ENCODE results near the gene PPID.
A peak's percentile ranks its signal among the peaks of the same experiment; 100 is the strongest.
"Not testable (repeated sequence)": the region's sequence is repeated elsewhere in the genome, so short reads cannot be mapped to it uniquely, and the experiment has no call there.

Gene PPID

GRCh38 chr4:158729716-158730559, 6.7 kb upstream of the PPID start:
- DNase-seq = peak; percentile 73

- no peak for DNase-seq
Measured at GRCh38 chr4:158728236-158728635, 5.0 kb upstream of the PPID start.

DNA sequence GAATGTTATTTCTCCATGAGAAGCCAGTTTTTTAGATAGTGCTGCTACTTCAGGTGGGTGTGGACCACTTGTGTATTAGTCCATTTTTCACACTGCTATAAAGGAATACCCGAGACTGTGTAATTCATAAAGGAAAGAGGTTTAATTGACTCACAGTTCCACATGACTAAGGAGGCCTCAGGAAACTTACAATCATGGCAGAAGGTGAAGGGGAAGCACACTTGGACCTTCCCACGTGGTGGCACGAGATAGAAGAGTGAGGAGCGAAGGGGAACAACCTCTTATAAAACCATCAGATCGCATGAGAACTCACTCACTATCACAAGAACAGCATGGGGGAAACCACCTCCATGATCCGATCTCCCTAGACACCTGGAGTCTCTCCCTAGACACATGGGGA, 3.4 kb upstream of the PPID start:
- DNase-seq = no peak

DNA sequence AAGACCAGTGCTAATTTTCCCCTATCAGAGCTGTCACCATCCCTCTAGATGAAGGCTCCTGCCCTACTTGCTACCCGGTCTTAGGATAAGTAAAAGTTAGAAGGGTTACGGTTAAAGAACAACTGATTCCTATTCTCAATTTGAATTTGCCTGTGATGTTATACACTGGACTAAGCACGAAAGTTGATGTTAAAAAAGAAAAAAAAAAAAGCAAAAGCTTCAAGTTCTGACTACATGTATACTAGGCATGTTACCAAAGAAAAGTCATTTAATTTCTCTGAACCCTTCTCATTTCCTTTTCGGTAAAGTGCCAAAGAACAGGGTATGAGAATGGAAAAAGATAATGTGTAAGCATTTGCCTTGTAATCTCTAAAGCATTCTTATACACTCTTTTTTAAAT, 1.4 kb upstream of the PPID start:
- no peak for DNase-seq

GRCh38 chr4:158722291-158722916, 792 bp downstream of the PPID start:
- DNase-seq = peak; percentile 28

- DNase-seq = no peak
Measured at GRCh38 chr4:158721680-158722079, 1.5 kb downstream of the PPID start.

- peak; percentile 22 for DNase-seq
Measured at GRCh38 chr4:158715802-158716201, 7.4 kb downstream of the PPID start.

GRCh38 chr4:158714937-158715336, 8.3 kb downstream of the PPID start:
- DNase-seq = peak; percentile 79

DNA sequence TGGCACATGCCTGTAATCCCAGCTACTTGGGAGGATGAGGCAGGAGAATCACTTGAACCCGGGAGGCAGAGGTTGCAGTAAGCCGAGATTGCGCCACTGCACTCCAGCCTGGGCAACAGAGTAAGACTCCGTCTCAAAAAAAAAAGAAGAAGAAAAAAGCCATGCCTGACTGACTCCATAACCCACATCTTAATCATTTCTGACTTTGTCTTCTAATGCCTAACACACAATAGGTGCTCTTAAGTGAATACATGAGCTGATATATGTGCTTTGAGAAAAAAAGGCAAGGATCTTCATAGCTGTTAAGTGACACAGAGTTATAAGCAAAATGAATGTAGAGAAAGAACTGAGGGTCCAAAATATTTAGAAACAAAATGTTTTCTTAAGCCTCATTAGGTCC, 10.6 kb downstream of the PPID start:
- DNase-seq = not testable (repeated sequence)

DNA sequence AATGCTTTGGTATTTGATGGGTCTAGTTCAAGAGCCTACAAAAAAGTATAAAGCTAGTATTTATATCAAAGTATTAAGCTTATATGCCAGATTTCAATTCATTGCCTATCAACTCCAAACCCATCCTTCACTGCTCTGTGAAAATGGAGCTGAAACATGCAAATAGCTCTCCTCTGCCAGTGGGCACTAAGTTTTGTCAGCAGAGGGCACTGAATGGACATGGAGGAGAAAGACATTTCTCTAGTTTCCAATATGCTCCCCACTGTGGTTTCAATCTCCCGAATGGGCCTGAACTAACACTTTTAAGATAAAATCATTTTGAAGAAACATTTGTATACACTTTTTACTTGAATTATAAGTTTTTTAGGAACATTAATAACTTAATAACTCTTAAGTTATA, 12.4 kb downstream of the PPID start:
- peak; percentile 16 for DNase-seq

- no peak for DNase-seq
Measured at GRCh38 chr4:158704274-158704673, 18.9 kb downstream of the PPID start.

DNA sequence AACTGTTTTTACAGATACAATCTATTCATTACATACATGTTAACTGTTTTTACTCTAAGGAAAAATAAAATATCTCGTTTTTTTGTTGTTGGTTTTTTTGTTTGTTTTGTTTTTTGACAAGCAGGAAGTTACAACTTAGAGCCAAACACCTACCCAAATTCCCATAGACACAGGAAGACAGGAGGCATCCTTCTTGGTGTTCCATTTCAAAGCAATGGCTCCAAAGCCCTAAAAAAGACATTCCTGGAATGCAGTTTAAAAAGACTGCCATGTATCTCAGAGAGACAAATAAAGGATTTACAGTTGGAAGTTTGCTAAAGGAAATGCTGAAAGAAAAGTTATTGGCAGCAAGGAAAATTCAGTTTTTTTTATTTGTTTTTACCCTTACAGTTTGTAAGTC, 34.4 kb downstream of the PPID start:
- DNase-seq = no peak

GRCh38 chr4:158682066-158682465, 41.1 kb downstream of the PPID start:
- DNase-seq = no peak

DNA sequence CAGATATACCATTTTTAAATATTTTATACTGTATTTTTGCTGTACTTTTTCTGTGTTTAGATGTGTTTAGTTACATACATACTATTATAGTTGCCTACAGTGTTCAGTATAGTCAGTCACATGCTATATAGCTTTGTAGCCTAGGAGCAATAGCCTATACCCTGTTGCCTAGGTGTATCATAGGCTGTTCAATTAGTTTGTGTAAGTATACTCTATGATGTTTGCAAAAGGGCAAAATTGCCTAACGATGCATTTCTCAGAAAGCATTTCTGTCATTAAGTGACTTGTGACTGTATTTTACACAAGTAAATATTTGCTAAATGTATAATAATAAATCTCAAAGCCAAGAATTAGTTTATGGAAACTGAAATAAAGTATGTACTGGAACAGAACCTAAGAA, 41.6 kb downstream of the PPID start:
- DNase-seq = no peak

GRCh38 chr4:158678767-158679166, 44.4 kb downstream of the PPID start:
- no peak for DNase-seq

DNA sequence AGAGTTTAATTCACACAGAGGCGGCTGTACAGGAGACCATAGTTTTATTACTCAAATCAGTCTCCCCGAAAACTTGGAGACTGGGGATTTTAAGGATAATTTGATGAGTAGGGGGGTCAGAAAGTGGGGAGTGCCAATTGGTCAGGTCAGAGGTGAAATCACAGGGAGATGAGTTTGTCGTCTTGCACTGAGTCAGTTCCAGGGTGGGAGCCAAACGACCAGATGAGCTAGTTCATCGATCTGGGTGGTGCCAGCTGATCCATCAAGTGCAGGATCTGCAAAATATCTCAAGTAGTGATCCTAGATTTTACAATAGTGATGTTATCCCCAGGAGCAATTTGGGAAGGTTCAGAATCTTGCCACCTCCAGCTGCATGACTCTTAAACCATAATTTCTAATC, 47.1 kb downstream of the PPID start:
- DNase-seq = no peak

GRCh38 chr4:158673633-158674032, 49.6 kb downstream of the PPID start:
- no peak for DNase-seq

GRCh38 chr4:158671915-158672806, 51.0 kb downstream of the PPID start, which contains the start of gene ETFDH:
ETFDH (plus strand) TSS chr4:158672296; CDS start chr4:158672457, 161 bp downstream.
- peak; percentile 100 for DNase-seq

DNA sequence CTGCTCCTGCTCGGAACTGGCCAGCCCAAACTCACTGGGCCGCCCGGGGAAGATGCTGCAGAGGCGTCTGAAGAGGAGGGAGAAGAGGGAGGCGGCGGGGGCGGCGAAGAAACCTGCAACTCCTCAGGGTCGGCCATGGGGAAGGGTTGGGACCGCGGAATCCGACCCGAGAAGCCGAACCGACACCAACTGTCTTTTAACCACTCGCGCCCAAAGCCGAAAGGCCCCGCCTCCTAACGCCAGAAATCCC, 51.6 kb downstream of the PPID start, which contains the start of gene C4orf46:
Gene C4orf46, minus strand, starts transcription at position 223 of the 250 bp plus-strand sequence. Its CDS starts 86 bp downstream, at position 137.
- no peak for DNase-seq

GRCh38 chr4:158670975-158671664, 52.1 kb downstream of the PPID start:
- DNase-seq = peak; percentile 50

- DNase-seq = no peak
Measured at GRCh38 chr4:158669310-158669709, 53.9 kb downstream of the PPID start.

DNA sequence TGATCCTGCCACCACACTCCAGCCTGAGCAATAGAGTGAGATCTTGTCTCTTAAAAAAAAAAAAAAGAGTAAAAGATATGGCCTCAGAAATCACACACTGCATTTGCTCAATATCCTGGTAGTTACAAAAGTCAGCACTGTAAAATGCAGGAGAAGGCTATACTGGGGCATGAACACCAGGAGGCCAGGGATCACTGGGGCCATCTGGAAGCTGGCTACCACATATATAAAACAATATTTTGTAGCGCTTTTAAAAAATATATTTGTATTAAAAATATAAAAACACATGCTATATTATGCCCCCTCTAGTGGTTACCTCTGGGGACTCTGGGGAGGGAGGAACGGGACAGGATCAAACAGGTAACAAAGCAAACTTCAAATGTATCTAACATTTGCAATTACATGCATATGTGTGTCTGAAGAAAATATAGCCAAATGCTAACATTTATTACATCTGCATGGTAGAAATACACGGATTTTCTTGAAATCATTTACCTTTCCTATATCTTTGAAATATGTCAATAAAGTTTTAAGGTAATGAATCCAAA, 55.5 kb downstream of the PPID start:
- DNase-seq = peak; percentile 76

- DNase-seq = no peak
Measured at GRCh38 chr4:158666892-158667291, 56.3 kb downstream of the PPID start.

Data from inflammatory macrophage treated with lipopolysaccharide for 4 hours (primary cell).